Activated naive CD4-positive, alpha-beta T cell (primary cell): ENCODE results near the gene ERMP1.
A peak's percentile ranks its signal among the peaks of the same experiment; 100 is the strongest.

Experiments used
- DNase-seq, 4 experiments: peaks; one replicate each; lab custom pipeline; 2025; lab: John Stamatoyannopoulos, UW

Gene ERMP1

GRCh38 chr9:5853617-5854016 is 20.7 kb upstream of the ERMP1 start:
- no peak for DNase-seq

GRCh38 chr9:5852987-5853386 is 20.1 kb upstream of the ERMP1 start:
- DNase-seq = no peak

GRCh38 chr9:5851445-5851844 is 18.5 kb upstream of the ERMP1 start:
- DNase-seq = no peak

- no peak for DNase-seq
Observed at GRCh38 chr9:5850724-5851122, 17.8 kb upstream of the ERMP1 start.

- DNase-seq = no peak
Observed at GRCh38 chr9:5848372-5848882, 15.5 kb upstream of the ERMP1 start.

- DNase-seq = no peak
Observed at GRCh38 chr9:5846501-5846921, 13.6 kb upstream of the ERMP1 start.

- DNase-seq = no peak
Observed at GRCh38 chr9:5846096-5846495, 13.2 kb upstream of the ERMP1 start.

GRCh38 chr9:5845157-5845531 is 12.2 kb upstream of the ERMP1 start:
- DNase-seq = no peak

GRCh38 chr9:5843794-5844471 is 11.0 kb upstream of the ERMP1 start:
- no peak for DNase-seq

GRCh38 chr9:5842929-5843793 is 10.2 kb upstream of the ERMP1 start:
- DNase-seq = no peak

GRCh38 chr9:5841771-5842573 is 9.1 kb upstream of the ERMP1 start:
- DNase-seq = peak in 3 of 4 experiments; percentile 10 to 47 (median 43)

GRCh38 chr9:5840788-5841187 is 7.9 kb upstream of the ERMP1 start:
- DNase-seq = no peak

- no peak for DNase-seq
Observed at GRCh38 chr9:5839572-5839902, 6.6 kb upstream of the ERMP1 start.

GRCh38 chr9:5838884-5839571 is 6.1 kb upstream of the ERMP1 start:
- no peak for DNase-seq

GRCh38 chr9:5835808-5836207 is 2.9 kb upstream of the ERMP1 start:
- no peak for DNase-seq

GRCh38 chr9:5834214-5834613 is 1.3 kb upstream of the ERMP1 start:
- DNase-seq = no peak

GRCh38 chr9:5832071-5832537 is 813 bp downstream of the ERMP1 start:
- peak in 1 of 4 experiments; percentile 8 for DNase-seq

- no peak for DNase-seq
Observed at GRCh38 chr9:5825895-5826622, 6.9 kb downstream of the ERMP1 start.

- DNase-seq = no peak
Observed at GRCh38 chr9:5825223-5825622, 7.7 kb downstream of the ERMP1 start.

- DNase-seq = no peak
Observed at GRCh38 chr9:5820425-5820824, 12.5 kb downstream of the ERMP1 start.

GRCh38 chr9:5819174-5819573 is 13.7 kb downstream of the ERMP1 start:
- no peak for DNase-seq
